BLaER1 (cell line): ENCODE measurements around the gene PTPRE.

ENCODE experiments used
- H3K27ac ChIP-seq: shearing (Covaris generic); formaldehyde crosslinking; 2 replicates; pipeline ENCODE4 v1.8.1; 2022
- H3K27me3 ChIP-seq: shearing (Covaris generic); formaldehyde crosslinking; 2 replicates; pipeline ENCODE4 v1.8.1; 2022
- H3K36me3 ChIP-seq: shearing (Covaris generic); formaldehyde crosslinking; 2 replicates; pipeline ENCODE4 v1.8.1; 2022
- H3K4me1 ChIP-seq: shearing (Covaris generic); formaldehyde crosslinking; 2 replicates; pipeline ENCODE4 v1.8.1; 2022
- H3K4me2 ChIP-seq: shearing (Covaris generic); formaldehyde crosslinking; 2 replicates; pipeline ENCODE4 v1.8.1; 2022
- H3K4me3 ChIP-seq: shearing (Covaris generic); formaldehyde crosslinking; 2 replicates; pipeline ENCODE4 v1.8.1; 2022
- H3K9ac ChIP-seq: shearing (Covaris generic); formaldehyde crosslinking; 2 replicates; pipeline ENCODE4 v1.8.1; 2022
- H3K9me3 ChIP-seq: shearing (Covaris generic); formaldehyde crosslinking; 2 replicates; pipeline ENCODE4 v1.8.1; 2022
- H4K20me1 ChIP-seq: shearing (Covaris generic); formaldehyde crosslinking; 2 replicates; pipeline ENCODE4 v1.8.1; 2022
- Cebpa-rat ChIP-seq: shearing (Covaris generic); IDR thresholded peaks from 2 replicates; pipeline ENCODE4 v1.8.1; 2022

The PTPRE gene

GRCh38 chr10:127882391-127882790, 24.5 kb upstream of the PTPRE start:
- Histone ChIP-seq H3K9me3 (no peaks in the 10 kb centered on the region), H3K36me3 (no peaks in the 10 kb centered on the region), H4K20me1 (no peaks in the 10 kb centered on the region), H3K27ac (0 out of 2 replicates have a peak overlapping the region, but pooled peaks have one; percentile 1), H3K4me2 (peak overlapping the region; percentile 83), H3K9ac (no peak overlapping the region), H3K4me1 (peaks cover 54% of the 10 kb centered on the region), H3K4me3 (no peak overlapping the region), H3K27me3 (no peaks in the 10 kb centered on the region)
- no peak for TF ChIP-seq Cebpa-rat

GRCh38 chr10:127882801-127883459, 24.0 kb upstream of the PTPRE start:
- Histone ChIP-seq H3K27me3 (no peaks in the 10 kb centered on the region), H3K4me1 (peaks cover 54% of the 10 kb centered on the region), H3K4me2 (peak overlapping the region; percentile 83), H3K9me3 (no peaks in the 10 kb centered on the region), H3K4me3 (no peak overlapping the region), H3K27ac (0 out of 2 replicates have a peak overlapping the region, but pooled peaks have one; percentile 1), H3K9ac (no peak overlapping the region), H3K36me3 (no peaks in the 10 kb centered on the region), H4K20me1 (no peaks in the 10 kb centered on the region)
- no peak for TF ChIP-seq Cebpa-rat

- no peaks in the 10 kb centered on the region for H3K9me3 ChIP-seq
- peaks cover 54% of the 10 kb centered on the region for H3K4me1 ChIP-seq
- no peaks in the 10 kb centered on the region for H4K20me1 ChIP-seq
- H3K27me3 ChIP-seq: no peaks in the 10 kb centered on the region
- no peak overlapping the region for H3K27ac ChIP-seq
- no peak overlapping the region for H3K4me2 ChIP-seq
- H3K4me3 ChIP-seq: no peak overlapping the region
- no peak overlapping the region for H3K9ac ChIP-seq
- no peak for TF ChIP-seq Cebpa-rat
- no peaks in the 10 kb centered on the region for H3K36me3 ChIP-seq
Observed at GRCh38 chr10:127883516-127883915, 23.4 kb upstream of the PTPRE start.

- no peak for TF ChIP-seq Cebpa-rat
- no peaks in the 10 kb centered on the region for H3K27me3 ChIP-seq
- H4K20me1 ChIP-seq: no peaks in the 10 kb centered on the region
- H3K4me1 ChIP-seq: peaks cover 48% of the 10 kb centered on the region
- no peak overlapping the region for H3K4me3 ChIP-seq
- no peak overlapping the region for H3K9ac ChIP-seq
- H3K36me3 ChIP-seq: no peaks in the 10 kb centered on the region
- H3K4me2 ChIP-seq: peak overlapping the region; percentile 54; the same call in 1 of the 2 replicates
- H3K27ac ChIP-seq: 0 out of 2 replicates have a peak overlapping the region, but pooled peaks have one; percentile 14
- H3K9me3 ChIP-seq: no peaks in the 10 kb centered on the region
Observed at GRCh38 chr10:127884501-127884900, 22.4 kb upstream of the PTPRE start.

GRCh38 chr10:127886371-127887051, 20.4 kb upstream of the PTPRE start:
- TF ChIP-seq Cebpa-rat: no peak
- no peak overlapping the region for H3K27ac ChIP-seq

GRCh38 chr10:127887541-127888415, 19.1 kb upstream of the PTPRE start:
- Histone ChIP-seq H3K27me3 (no peaks in the 10 kb centered on the region), H3K27ac (no peak overlapping the region), H3K9ac (no peak overlapping the region), H3K36me3 (no peaks in the 10 kb centered on the region), H3K4me2 (no peak overlapping the region), H4K20me1 (no peaks in the 10 kb centered on the region), H3K4me1 (peaks cover 16% of the 10 kb centered on the region), H3K9me3 (no peaks in the 10 kb centered on the region), H3K4me3 (no peak overlapping the region)
- no peak for TF ChIP-seq Cebpa-rat

More at GRCh38 chr10:127886371-127887051, 20.4 kb upstream of the PTPRE start:
- Histone ChIP-seq H4K20me1 (no peaks in the 10 kb centered on the region), H3K27me3 (no peaks in the 10 kb centered on the region), H3K9ac (no peak overlapping the region), H3K4me2 (no peak overlapping the region), H3K4me1 (peaks cover 28% of the 10 kb centered on the region), H3K4me3 (no peak overlapping the region), H3K9me3 (no peaks in the 10 kb centered on the region), H3K36me3 (no peaks in the 10 kb centered on the region)

GRCh38 chr10:127888521-127889312, 18.2 kb upstream of the PTPRE start:
- Histone ChIP-seq H3K4me1 (peaks cover 13% of the 10 kb centered on the region), H3K27me3 (no peaks in the 10 kb centered on the region), H3K4me3 (no peak overlapping the region), H3K9ac (no peak overlapping the region), H3K36me3 (no peaks in the 10 kb centered on the region), H4K20me1 (no peaks in the 10 kb centered on the region), H3K4me2 (no peak overlapping the region), H3K27ac (no peak overlapping the region), H3K9me3 (no peaks in the 10 kb centered on the region)
- TF ChIP-seq Cebpa-rat: no peak

GRCh38 chr10:127889605-127890195, 17.2 kb upstream of the PTPRE start:
- no peaks in the 10 kb centered on the region for H3K27me3 ChIP-seq

GRCh38 chr10:127890216-127890615, 16.7 kb upstream of the PTPRE start:
- H3K9ac ChIP-seq: no peak overlapping the region
- no peaks in the 10 kb centered on the region for H3K27me3 ChIP-seq
- no peak for TF ChIP-seq Cebpa-rat
- peaks cover 4% of the 10 kb centered on the region for H3K4me1 ChIP-seq
- H3K4me3 ChIP-seq: no peak overlapping the region
- no peaks in the 10 kb centered on the region for H3K9me3 ChIP-seq
- no peak overlapping the region for H3K27ac ChIP-seq
- H4K20me1 ChIP-seq: no peaks in the 10 kb centered on the region
- H3K4me2 ChIP-seq: no peak overlapping the region
- no peaks in the 10 kb centered on the region for H3K36me3 ChIP-seq

More at GRCh38 chr10:127889605-127890195, 17.2 kb upstream of the PTPRE start:
- Histone ChIP-seq H3K4me2 (no peak overlapping the region), H3K4me3 (no peak overlapping the region), H3K4me1 (peaks cover 9% of the 10 kb centered on the region), H3K36me3 (no peaks in the 10 kb centered on the region), H4K20me1 (no peaks in the 10 kb centered on the region), H3K27ac (no peak overlapping the region), H3K9me3 (no peaks in the 10 kb centered on the region), H3K9ac (no peak overlapping the region)
- no peak for TF ChIP-seq Cebpa-rat
